Measurements from ENCODE around the gene PICK1.

PICK1 gene

DNA sequence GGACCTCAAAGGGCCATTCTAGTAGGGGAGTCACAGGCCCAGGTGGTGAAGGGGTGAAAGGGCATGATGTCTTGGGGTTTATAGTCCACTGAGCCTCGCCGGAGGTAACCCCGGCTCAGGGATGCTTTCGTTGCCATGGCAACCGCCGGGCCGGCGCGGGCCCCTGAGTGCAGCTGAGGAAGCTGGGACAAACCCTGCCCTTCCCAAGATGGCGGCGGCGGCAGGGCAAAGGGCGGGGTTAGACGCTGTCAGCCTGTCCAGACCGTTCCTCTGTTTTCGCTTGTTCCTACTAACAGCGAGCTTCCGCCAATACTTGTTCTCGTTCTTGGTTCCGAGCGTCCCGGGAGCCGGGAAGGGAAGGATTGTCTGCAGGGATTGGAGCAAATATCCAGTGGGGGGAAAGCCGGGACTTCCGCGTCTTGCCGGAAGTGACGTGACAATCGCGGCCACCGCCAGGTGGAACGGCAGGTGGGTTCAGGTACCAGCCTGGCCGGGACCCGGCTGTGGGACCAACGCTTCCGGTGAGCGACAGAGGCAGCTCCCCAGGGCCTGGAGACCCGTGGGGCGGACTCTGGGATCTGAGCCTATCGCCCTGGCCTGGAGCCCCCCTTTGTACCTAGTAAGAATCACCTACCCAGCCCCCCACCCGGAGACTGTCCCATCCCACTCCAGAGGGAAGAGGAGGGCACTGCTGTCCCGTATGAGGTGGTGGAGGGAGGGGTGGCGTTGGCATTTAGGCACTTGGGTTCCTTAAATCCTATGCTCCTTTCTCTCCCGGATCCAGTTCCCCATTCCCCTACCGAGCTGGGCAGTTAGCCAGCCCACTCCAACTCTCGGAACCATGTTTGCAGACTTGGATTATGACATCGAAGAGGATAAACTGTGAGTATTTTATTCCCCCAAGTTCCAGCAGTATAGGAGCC is at the start of gene PICK1:
Gene PICK1, plus strand, starts transcription at position 436 of the 923 bp plus-strand sequence. Its CDS starts 406 bp downstream, at position 842.
- DNase-seq: peak; percentile 71

DNA sequence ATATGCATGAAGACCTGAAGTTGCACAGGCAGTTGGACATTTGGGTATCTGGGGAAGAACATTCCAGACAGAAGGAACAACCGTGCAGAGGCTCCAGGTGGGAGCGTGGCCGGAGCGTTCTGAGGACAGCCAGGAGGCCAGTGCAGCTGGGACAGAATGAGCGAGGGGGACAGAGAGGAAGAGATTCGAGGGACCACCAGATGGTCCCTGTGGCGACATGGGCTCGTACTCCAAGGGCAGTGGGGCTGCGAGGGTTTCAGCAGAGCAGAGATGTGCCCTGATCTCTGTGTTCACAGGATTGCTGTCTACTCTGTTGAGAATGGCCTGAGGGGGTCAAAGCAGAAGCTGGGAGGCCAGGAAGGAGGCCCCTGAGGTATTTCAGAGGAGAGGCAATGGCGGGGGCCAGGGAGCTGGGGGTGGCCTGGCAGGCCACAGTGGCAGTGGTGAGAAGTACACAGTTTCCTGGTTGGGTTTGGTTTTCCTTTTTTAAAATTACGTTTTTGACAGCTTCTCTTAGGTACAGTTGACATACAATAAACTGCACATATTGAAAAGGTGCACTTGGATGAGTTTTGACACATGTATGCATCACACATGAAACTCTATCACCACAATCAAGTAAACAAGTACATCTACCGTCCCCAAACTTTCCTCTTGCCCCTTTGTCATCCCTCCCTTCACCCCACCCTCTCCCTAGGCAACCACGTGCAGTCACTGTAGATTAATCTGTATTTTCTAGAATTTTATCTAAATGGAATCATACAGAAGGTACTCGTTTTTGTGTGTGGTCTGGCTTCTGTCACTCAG is 48.0 kb upstream of the PICK1 start:
- DNase-seq: no peak

DNA sequence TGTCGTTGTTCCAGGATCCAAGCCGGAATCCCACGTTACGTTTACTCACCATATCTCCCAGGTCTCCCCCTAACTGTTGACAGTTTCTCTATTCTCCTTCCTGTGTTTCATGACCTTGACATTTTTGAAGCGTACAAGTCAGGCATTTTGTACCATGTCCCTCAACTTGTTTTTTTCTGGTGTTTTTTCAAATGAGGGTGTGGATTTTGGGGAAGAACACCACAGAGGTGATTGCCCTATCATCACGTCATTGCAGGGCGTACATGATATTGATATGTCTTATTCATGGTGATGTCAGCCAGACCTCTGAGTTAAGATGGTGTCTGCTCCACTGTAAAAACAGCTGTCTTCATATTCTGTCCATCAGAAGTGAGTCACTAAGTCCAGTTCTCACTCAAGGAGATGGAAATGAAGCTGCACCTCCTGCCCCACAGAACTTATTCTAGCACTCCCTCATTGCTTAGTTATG is 44.6 kb upstream of the PICK1 start:
- no peak for DNase-seq

DNA sequence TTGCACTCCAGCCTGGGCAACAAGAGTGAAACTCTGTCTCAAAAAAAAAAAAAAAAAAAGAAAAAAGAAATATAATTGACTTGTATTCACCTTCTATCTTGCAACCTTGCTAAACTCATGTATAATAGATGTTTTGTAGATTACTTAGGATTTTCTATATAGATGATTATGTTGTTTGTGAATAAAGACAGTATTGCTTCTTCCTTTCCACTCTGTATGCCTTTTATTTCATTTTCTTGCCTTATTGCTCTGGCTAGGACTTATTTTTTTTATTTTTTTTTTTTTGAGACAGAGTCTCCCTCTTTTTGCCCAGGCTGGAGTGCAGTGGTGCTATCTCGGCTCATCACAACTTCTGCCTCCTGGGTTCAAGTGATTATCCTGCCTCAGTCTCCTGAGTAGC is 43.1 kb upstream of the PICK1 start:
- no peak for DNase-seq

DNA sequence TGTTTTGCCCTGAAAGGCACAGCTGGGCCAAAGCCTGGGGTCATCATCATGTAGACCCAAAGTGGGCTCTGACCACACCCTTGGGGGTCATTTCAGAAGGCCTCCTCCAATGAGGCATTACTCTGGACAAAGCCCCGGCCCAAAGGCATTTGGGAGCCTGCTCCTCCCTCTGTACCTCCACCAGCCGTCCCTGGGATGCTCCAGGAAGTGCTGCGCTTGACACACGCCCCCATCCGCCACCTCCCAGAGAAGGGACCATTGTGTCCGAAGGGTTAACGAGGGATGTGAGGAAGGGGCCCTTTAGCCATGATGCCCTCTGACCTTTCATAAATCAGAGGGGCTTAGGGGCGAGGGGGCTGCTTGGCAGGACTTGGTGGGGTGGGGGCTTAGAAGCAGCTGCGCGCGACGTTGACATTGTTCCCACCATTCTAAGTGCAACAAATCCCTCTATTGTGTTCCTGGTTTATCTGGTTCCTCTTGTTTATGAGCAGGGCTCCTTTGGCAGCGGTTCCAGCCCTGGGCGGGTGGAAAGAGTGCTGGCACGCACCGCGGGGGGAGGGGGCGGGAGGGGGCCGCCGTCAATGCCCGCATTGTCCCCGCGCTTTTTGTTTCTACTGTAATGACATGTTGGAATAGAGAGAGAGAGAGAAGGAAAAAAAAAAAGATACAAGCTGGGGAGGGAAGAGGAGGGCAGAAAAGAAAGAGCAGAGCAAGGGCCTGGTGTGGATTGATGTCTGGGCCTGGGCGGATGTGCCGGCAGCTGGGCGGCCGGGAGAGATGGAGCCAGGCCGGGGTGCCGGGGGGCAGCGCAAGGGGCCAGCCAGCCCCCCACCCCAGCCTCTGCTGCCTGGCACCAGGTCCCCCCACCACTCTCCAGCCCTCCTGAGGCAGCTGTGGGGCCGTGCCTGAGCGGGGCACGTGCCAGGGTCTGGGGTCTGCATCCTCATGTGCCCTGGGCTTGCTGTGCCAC is 40.7 kb upstream of the PICK1 start:
- DNase-seq: no peak

DNA sequence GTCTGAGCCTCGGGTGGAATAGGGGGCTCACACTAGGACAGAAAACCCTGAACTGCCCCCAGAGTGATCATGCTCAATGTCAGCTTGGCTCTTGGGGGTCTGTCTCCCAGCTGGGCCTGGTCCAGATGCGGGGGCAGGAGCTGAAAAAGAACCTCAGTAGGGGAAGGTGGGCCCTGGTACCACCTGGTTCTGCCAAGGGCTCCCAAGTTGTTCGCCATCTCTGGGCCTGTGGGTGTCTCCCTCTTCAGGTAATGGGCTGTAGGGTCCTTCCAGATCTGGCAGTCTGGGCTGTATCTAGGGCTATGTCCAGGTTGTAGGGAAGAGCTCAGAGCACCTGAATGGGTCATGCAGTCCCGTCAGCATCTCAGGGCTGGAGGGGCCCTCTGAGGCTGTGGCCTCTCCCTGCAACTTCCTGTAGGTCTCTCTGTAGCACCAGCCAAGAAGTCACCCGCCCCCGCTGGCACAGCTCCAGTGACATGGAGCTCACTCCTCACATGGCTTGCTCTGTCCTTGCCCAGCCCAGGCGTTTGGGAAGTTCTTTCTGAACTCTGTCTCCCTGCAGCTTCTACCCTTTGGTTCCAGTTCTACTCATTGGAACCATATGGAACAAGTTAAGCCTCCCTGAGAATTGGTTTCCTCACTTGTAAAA is 39.8 kb upstream of the PICK1 start:
- DNase-seq: no peak

DNA sequence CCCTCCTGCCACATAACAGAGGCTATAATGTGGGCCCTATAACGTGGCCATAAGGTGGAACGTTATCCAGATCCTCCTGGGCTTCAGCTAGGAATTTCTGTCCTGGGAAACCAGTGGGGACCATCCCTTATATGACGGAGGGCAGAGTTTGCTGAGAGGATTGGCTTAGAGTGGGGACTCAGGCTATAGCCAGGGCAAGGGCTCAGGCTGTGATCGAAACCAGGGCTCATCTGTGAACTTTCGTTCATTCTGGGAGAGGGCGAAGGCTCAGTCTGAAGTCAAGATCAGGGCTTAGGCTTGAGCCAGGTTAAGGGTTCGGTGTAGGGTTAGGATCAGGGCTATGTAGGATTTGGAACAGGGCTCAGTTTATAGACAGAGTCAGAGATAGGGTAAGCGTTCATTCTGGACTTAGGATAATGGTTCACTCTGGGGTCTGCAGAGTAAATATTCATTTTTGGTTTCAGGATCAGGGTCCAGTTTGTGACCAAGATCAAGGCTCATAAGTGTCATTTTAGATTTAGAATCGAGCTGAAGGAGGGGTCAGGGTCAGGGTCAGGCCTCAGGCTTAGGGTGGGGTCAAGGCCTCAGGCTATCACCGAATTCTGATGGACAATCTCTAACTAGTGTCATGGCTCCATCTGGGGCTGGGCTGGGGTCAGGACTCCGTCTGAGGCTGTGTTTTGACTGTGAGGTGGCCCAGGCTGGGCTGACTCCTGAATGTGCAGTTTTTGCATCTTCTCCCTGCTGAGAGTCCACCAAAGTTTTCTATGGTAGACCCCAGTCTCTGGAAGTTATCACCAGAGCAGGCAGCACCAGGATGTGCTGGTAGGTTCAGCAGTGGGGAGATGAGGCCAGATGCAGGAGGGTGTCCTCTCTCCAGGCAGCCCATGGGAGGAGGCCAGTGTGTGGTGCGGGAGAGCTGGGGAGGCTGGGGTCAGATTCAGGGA is 39.0 kb upstream of the PICK1 start:
- DNase-seq: no peak

DNA sequence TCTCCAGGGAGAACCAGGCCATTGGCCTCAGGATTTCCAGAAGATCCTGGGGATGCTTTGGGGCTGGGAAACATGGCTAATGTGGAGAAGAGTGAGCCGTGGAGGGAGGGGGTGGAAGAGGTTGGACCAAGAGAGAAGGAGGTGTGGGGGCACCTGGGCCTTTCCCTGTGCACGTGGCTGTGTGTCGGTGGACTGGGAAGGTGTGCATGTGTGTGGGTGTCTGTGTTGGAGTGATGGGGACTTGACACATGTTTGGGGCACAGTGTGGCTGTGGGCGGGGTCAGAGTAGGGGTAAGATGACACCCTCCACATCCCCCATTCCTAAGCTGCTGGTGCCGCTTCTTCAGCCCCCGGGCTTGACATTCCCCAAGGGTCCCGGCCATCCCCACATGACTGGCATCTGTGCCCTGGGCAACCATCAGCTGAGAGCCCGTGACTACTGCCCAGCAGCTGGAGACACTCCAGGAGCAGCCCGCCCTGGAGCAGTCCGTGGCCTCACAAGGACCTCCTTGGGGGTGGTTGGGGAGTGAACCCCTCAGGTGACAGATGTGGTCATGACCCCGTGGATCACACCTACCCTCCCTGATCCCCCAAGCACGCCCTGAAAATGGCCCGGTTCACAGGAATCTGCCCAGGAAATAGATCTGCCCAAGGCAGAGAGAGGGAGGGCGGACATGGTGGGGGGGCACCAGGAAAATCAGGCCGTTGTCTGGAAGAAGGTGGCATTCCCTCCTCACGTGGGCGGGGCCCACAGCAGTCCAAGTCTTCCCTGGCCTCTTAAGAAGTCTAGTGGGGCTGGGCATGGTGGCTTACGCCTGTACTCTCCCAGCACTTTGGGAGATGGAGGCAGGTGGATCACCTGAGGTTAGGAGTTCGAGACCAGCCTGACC is 38.0 kb upstream of the PICK1 start:
- no peak for DNase-seq

DNA sequence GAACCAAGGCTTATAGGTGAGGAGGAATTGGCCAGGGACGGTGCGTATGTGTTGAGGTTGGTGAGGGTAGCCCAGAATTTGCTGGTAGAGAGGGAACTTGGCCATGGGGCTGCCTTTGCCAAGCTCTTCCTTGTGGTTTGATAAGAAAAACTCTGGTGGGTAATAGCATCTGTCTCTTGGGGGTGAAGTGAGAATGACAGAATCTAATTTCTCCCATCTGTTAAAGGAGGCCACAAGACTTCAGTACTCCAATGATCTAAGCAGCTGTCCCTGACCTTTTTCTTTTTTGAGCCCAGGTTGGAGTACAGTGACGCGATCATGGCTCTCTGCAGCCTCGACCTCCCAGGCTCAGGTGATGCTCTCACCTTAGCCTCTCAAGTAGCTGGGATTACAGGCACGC is 36.0 kb upstream of the PICK1 start:
- no peak for DNase-seq

DNA sequence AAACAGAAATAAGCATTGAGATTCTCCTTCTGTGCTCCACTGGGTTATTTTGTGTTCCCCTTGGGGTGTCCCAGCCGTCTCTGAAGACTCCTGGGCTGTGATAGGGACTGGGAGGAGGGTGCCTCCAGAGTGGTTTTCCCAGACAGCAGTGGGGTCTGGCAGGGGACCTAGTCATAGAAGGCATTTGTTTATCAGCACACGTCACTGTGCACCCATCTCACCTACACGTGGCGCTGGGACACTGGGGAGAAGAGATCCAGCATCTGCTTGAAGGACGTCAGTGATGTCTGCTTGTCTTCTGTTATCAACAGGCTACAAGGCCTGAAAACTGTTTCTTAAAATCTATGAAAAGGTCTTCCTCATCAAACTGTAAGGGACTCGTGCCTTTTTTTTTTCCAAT is 34.2 kb upstream of the PICK1 start:
- DNase-seq: no peak

DNA sequence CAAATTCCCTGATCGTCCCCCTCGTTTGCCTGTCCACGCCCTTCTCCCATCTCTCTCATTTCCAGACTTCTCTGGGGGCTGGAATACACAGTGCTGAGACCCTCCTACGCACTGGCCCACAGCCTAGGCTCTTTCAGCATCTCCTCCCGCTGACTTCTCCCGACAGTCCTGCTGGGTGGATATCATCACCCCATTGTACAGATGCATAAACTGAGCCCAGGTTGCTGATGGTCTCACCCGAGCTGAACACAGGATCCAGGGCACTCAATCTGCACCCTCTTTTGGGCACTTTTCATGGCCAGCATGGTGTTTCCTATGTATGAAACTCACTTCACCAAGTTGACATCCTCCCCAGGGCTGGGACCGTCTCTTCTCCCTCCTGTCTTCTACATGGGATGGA is 31.7 kb upstream of the PICK1 start:
- DNase-seq: no peak

DNA sequence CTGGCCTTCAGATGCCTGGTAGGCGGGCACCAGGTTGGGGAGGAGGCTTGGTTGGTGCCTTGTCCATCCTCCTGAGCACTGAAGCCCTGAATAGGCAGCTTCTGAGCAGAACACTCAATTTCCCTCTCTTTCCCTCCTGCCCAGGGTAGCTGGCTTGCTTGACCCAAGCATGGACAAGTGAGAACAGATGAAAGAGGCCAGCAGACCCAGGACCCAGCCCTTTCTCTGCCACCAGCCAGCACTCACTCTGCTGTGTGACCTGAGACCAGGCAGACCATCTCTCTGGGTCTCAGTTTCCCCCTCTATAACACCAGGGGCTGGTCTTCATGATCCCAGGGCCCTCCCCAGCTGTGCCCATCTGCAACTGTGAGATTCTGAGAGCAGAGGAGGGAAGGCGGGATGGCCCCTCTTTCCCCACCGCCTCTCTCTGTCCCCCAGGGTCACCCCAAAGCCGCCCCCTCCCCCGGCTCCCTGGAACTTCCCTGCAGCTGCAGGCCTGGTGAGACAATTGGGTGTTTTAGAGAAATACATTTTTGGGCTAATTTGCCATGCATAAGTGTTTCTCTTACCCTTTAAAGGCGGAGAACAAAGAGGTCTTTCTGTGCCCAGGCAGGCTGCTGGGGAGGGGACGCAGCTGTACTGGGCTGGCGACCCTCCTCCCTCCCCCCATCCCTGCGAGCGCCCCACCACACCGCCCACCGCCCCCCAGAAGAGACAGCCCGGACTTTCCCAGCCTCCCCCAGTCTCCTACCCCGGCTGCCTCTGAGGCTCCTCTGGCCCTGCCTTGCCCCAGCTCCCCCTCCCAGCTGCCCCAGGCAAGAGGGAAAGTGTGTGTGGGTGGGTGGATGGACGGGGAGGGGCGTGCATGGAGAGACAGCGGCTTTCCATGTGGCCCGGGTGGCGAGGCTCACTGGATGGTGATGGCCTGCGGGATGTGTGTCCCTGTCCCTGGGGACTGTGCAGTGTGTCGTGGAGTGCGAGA is 30.8 kb upstream of the PICK1 start:
- no peak for DNase-seq

DNA sequence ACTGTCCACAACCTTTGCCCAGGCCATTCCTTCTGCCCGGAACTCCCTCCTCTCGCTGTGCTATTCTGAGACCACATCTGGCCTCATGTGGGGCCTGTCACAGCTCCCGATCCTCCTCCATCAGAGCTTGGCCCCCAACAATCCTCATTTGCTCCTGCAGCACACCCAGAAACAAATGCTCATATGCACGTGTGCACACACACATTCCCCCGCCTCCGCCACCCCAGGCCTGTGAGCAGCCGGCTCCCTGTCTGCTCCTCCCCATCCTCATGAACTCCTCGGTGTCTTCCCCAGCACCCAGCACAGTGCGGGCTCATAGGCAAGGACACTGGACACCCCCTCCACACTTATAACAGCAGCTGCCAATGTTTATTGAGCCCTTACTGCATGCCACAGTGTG is 29.7 kb upstream of the PICK1 start:
- no peak for DNase-seq

DNA sequence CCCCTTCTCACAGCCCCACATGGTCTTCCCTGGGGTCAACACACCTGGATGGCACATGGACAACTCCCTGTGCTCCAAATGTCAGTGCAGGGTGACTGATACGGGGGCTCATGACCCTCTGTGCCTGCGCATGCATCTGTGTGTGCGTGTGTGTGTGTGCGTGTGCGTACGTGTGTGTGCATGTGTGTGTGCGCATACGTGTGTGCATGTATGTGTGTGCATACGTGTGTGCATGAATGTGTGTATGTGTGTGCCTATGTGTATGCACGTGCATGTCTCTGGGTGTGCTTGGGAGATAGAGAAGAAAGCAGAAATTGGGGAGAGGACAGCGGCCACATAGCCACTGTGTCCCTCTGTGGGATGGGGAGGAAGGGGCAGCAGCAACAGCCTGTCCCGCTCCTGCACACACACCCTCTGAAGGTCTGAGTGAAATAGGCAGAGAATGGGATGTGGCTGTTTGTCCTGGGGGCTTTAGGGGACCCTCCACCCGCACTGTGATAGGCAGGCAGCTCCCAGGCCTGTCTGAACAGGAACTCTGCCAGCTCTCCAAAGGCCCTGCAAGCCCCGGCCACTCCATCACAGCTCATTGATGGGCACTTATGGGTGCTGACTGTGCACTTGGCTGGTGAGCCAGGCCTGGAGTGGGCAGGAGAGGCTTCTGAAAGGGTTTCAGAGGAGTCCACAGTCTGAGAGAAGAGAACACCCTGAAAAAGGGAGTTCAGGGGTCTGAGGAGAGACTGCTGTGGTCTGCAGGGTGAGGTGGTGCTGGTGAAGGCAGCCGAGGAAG is 28.7 kb upstream of the PICK1 start:
- no peak for DNase-seq

DNA sequence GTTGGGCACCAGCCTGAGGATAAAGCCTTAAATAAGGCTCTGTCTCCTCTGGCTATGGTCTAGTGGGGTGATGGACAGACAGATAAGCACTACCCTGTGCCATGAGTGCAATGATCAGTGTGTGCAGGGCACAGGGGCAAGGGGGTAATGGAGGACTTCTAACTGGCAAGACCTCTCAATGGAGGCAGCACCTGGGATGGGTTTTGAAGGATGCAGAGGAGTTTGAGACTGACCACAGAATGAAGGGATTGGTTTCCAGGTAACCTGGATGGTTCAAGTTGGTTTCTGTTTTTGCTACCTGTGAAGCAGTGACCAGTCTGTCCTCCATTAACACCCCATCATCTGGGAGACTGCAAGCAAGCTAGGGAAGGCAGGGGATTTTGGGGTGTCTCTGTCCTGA is 27.8 kb upstream of the PICK1 start:
- no peak for DNase-seq

DNA sequence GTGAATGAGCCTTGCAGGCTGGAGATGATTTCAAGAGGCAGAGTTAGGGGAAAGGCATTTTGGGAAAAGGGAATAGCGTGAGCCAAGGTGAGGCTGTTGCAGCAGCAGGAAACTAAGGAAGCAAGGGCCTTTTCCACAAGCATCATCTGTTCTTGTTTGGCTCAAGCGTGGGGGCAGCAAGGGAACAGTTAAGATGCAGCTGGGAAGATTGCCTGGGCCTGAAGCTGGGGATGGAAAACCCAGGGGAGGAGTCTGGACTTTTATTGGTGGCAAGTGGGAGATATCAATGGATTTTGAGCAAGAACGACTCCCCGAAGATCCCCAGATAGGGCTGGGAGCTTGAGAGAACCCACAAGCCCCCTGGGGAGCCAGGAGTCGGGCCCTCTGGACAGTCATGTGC is 27.3 kb upstream of the PICK1 start:
- no peak for DNase-seq

DNA sequence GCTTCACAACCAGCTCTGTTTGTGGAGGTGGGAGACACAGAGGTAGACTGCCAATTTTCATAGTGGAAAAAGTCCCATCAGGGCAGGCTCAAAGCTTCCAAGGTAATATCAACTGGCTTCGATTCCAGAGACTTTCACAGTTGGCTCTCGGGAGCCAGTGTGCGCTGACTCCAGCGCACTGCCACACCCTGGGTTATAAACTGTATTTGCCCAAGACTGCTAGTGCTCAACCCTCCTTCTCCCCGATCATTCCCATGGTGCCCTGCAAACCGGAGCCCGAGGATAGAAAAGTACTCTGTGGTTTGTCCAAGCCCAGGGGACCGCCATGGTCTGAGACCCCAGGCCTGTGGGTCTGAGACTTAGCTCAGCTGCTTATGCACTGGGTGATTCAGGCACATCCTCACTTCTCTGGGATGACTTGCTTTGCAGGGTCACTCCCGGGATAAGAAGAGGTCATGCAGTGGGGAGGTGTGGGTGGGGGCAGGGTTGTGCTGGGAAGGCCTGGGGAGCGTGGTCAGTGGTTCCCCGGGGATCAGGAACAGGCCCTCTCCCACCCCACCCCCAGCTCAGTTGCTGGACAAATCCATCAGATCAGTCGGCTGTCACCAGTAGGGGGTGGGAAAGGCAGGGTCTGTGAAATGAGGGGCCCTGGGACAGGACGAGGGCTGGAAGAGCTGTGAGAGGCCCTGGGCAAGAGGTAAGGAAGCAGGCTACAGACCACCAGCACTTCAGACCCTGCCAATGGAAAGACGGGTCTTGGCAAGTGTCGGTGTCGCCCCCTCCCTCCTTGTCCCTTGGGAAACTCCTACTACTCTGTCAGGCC is 26.7 kb upstream of the PICK1 start:
- DNase-seq: no peak
